Keratinocyte (primary cell): ENCODE results near the gene KREMEN1. TPM values are rescaled to one million over a fixed set of nuclear protein-coding genes. Genes with fewer than 3 reads are reported as not detected.

Experiments
- DNase-seq: peaks from one replicate; pipeline ENCODE4 v3.0.0-alpha.2; 2011; ENCODE audit warnings: low read depth, missing footprints, low spot score
- FAIRE-seq: peaks from 2 replicates; lab custom pipeline; 2011; peaks lifted over from hg19 to GRCh38; lab: Jason Lieb, UNC
- H2AFZ ChIP-seq: 2 replicates; pipeline ENCODE4 v1.6.0; 2012; ENCODE audit warnings: low read length, control low read depth, inconsistent platforms; ENCODE audit not compliant: control insufficient read depth
- H3K27ac ChIP-seq: 2 replicates; pipeline ENCODE4 v1.5.1; 2011; ENCODE audit warnings: low read length; ENCODE audit not compliant: control insufficient read depth, insufficient read depth
- H3K27me3 ChIP-seq: 3 replicates; pipeline ENCODE4 v1.6.0; 2011; ENCODE audit warnings: low read length; ENCODE audit not compliant: control insufficient read depth, insufficient read depth; ENCODE audit errors: extremely low read depth
- H3K36me3 ChIP-seq, 2 experiments: 2 replicates in 1 of 2; 3 replicates in 1 of 2; pipeline ENCODE4 v1.5.1; 2011; ENCODE audit warnings: low read length in 2 of 2, mild to moderate bottlenecking in 1 of 2; ENCODE audit not compliant: control insufficient read depth in 2 of 2, insufficient read depth in 2 of 2; ENCODE audit errors: extremely low read depth in 1 of 2
- H3K4me1 ChIP-seq: 3 replicates; pipeline ENCODE4 v1.5.1; 2011; ENCODE audit warnings: low read length; ENCODE audit not compliant: control insufficient read depth, insufficient read depth; ENCODE audit errors: extremely low read depth
- H3K4me2 ChIP-seq: 3 replicates; pipeline ENCODE4 v1.6.0; 2011; ENCODE audit warnings: low read depth, low read length; ENCODE audit not compliant: control insufficient read depth, insufficient read depth; ENCODE audit errors: extremely low read depth
- H3K4me3 ChIP-seq, 3 experiments: fragments of 200-600 bp in 1 of 3; sonication (generic) in 1 of 3; 2 replicates in 2 of 3; 3 replicates in 1 of 3; pipeline ENCODE4 v1.5.1; 2011 to 2016; ENCODE audit warnings: low read length in 3 of 3, mild to moderate bottlenecking in 3 of 3, control low read depth in 2 of 3, inconsistent platforms in 1 of 3, low read depth in 1 of 3, mixed read lengths in 1 of 3, mixed run types in 1 of 3, moderate library complexity in 1 of 3; ENCODE audit not compliant: control insufficient read depth in 2 of 3, insufficient read depth in 2 of 3; ENCODE audit errors: extremely low read depth in 1 of 3
- H3K79me2 ChIP-seq: 2 replicates; pipeline ENCODE4 v1.6.0; 2012; ENCODE audit warnings: low read length; ENCODE audit not compliant: control insufficient read depth, insufficient read depth
- H3K9ac ChIP-seq: 3 replicates; pipeline ENCODE4 v1.6.0; 2011; ENCODE audit warnings: low read length; ENCODE audit not compliant: control insufficient read depth, insufficient read depth; ENCODE audit errors: extremely low read depth
- H3K9me1 ChIP-seq: 3 replicates; pipeline ENCODE4 v1.6.0; 2011; ENCODE audit warnings: low read length; ENCODE audit not compliant: control insufficient read depth, insufficient read depth; ENCODE audit errors: extremely low read depth
- H3K9me3 ChIP-seq: 2 replicates; pipeline ENCODE4 v1.5.1; 2012; ENCODE audit warnings: low read depth, low read length; ENCODE audit not compliant: control insufficient read depth
- H4K20me1 ChIP-seq: 3 replicates; pipeline ENCODE4 v1.6.0; 2011; ENCODE audit warnings: low read length; ENCODE audit not compliant: control insufficient read depth, insufficient read depth; ENCODE audit errors: extremely low read depth
- EZH2 ChIP-seq: IDR thresholded peaks from one replicate; pipeline ENCODE4 v1.6.1; 2012; ENCODE audit warnings: inconsistent platforms, mild to moderate bottlenecking, low read length, moderate library complexity
- dilution Hi-C: fragments of 300-500 bp; cut with MboI; formaldehyde crosslinking; loops from one replicate; pipeline ENCODE4 v1.7.0; 2020; ENCODE audit warnings: low sequenced_read_pairs; ENCODE audit not compliant: extremely low pct_ligation_motif_present
- polyA minus RNA-seq, 3 experiments: library from RNA; depleted of rRNA, polyadenylated mRNA; stranded (reverse); fragments of >200 nt; gene quantifications; 1 replicate in 1 of 3; 2 replicates in 1 of 3; 3 replicates in 1 of 3; pipeline ENCODE4 v1.2.3, GENCODE V29; 2011
- polyA plus RNA-seq, 5 experiments: library from polyadenylated mRNA; depleted of rRNA in 3 of 5; stranded (reverse) in 3 of 5; stranded (forward) in 1 of 5; unstranded in 1 of 5; fragments of >200 nt; gene quantifications; 1 replicate in 1 of 5; 2 replicates in 3 of 5; 3 replicates in 1 of 5; pipeline versions ENCODE4 v1.2.1 to v1.2.3, GENCODE V29; 2011 to 2012; ENCODE audit warnings: missing spikeins in 2 of 5, low read depth in 1 of 5, low replicate concordance in 1 of 5
- TF ChIP-seq, protein P1 (sequence below), 3 experiments: IDR thresholded peaks in 1 of 3; conservative IDR thresholded peaks in 1 of 3; optimal IDR thresholded peaks in 1 of 3; 2 replicates in 2 of 3; 3 replicates in 1 of 3; pipeline versions ENCODE3 to v1.5.1; 2011; ENCODE audit warnings: low read length in 3 of 3, mild to moderate bottlenecking in 3 of 3, moderate library complexity in 2 of 3, control low read depth in 1 of 3, inconsistent platforms in 1 of 3; ENCODE audit not compliant: insufficient read depth in 2 of 3; ENCODE audit errors: extremely low read depth in 1 of 3

The KREMEN1 gene, protein sequence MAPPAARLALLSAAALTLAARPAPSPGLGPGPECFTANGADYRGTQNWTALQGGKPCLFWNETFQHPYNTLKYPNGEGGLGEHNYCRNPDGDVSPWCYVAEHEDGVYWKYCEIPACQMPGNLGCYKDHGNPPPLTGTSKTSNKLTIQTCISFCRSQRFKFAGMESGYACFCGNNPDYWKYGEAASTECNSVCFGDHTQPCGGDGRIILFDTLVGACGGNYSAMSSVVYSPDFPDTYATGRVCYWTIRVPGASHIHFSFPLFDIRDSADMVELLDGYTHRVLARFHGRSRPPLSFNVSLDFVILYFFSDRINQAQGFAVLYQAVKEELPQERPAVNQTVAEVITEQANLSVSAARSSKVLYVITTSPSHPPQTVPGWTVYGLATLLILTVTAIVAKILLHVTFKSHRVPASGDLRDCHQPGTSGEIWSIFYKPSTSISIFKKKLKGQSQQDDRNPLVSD
- polyA plus RNA-seq = 6.3 to 11.4 TPM (median 6.8 TPM) in 3 replicates
- 2.4 TPM for polyA plus RNA-seq (2011; ENCODE audit: low read depth)
- 5.2 and 7.8 TPM in 2 replicates for polyA plus RNA-seq (2011; cell fraction: cytosol; rRNA removed)
- polyA plus RNA-seq (2011; cell fraction: nucleus; rRNA removed) = 6.4 and 8.9 TPM in 2 replicates
- 6.2 and 13.2 TPM in 2 replicates for polyA plus RNA-seq (2012; ENCODE audit: low replicate concordance)
- 10.7 to 27.8 TPM (median 11.6 TPM) in 3 replicates for polyA minus RNA-seq
- polyA minus RNA-seq (2011; cell fraction: cytosol; rRNA and poly(A)+ RNA removed) = 7.3 TPM
- 5.4 and 9.7 TPM in 2 replicates for polyA minus RNA-seq (2011; cell fraction: nucleus; rRNA and poly(A)+ RNA removed)

DNA sequence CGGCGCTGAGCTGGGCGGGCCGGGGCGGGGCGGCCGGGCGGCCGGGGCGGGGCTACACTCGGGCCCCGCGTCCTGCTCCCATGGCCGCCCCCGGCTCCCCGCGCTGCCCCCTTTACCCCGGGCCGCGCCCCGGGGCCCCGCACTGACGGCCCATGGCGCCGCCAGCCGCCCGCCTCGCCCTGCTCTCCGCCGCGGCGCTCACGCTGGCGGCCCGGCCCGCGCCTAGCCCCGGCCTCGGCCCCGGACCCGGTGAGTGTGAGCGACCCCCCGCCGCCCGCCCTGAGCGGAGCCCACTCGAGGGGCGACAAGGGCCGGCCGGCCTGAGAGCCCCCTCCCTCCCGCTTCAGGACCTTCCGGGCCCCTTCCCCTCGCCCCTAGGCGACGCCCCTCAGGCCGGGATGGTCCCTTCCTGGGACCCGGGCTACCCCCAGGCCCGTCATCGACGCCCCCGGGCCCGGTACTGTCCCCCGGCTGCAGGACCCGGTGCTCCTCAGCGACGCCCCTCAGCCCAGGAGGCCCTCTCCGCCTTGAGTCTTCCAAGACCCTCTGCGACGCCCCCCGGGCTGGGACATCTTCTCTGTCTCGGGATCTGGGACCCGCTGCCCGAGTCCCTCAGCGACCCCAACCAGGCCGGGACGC lies at the start of gene KREMEN1:
TSS of gene KREMEN1 (plus strand) at position 57 of the 639 bp plus-strand sequence. CDS start at position 153, 96 bp downstream.
- no peak for TF ChIP-seq EZH2
- TF ChIP-seq, protein P1, sequence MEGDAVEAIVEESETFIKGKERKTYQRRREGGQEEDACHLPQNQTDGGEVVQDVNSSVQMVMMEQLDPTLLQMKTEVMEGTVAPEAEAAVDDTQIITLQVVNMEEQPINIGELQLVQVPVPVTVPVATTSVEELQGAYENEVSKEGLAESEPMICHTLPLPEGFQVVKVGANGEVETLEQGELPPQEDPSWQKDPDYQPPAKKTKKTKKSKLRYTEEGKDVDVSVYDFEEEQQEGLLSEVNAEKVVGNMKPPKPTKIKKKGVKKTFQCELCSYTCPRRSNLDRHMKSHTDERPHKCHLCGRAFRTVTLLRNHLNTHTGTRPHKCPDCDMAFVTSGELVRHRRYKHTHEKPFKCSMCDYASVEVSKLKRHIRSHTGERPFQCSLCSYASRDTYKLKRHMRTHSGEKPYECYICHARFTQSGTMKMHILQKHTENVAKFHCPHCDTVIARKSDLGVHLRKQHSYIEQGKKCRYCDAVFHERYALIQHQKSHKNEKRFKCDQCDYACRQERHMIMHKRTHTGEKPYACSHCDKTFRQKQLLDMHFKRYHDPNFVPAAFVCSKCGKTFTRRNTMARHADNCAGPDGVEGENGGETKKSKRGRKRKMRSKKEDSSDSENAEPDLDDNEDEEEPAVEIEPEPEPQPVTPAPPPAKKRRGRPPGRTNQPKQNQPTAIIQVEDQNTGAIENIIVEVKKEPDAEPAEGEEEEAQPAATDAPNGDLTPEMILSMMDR (optimal IDR thresholded peaks at IDR 0.05 in 1 of 3, IDR thresholded peaks at IDR 0.05 in 1 of 3, conservative IDR thresholded peaks at IDR 0.05 in 1 of 3; ENCODE audit: extremely low read depth in 1 of 3, insufficient read depth in 2 of 3, low read length in 3 of 3) = no peak
- Histone ChIP-seq H2AFZ (peak within 1 kb of the TSS; percentile 77), H3K36me3 (no peaks in the 10 kb centered on the region), H4K20me1 (no peaks in the 10 kb centered on the region), H3K9me3 (no peaks in the 10 kb centered on the region), H3K4me1 (peaks cover 25% of the 10 kb centered on the region), H3K9me1 (no peaks in the 10 kb centered on the region), H3K27ac (peak within 1 kb of the TSS; percentile 89), H3K4me2 (peak within 1 kb of the TSS; percentile 86), H3K9ac (peak within 1 kb of the TSS; percentile 76), H3K79me2 (no peaks in the 10 kb centered on the region), H3K4me3 (peak within 1 kb of the TSS; percentile 71 to 76 (median 74)), H3K27me3 (no peaks in the 10 kb centered on the region)
- dilution Hi-C loops = no loop called here
- FAIRE-seq = no peak
- no peak for DNase-seq

DNA sequence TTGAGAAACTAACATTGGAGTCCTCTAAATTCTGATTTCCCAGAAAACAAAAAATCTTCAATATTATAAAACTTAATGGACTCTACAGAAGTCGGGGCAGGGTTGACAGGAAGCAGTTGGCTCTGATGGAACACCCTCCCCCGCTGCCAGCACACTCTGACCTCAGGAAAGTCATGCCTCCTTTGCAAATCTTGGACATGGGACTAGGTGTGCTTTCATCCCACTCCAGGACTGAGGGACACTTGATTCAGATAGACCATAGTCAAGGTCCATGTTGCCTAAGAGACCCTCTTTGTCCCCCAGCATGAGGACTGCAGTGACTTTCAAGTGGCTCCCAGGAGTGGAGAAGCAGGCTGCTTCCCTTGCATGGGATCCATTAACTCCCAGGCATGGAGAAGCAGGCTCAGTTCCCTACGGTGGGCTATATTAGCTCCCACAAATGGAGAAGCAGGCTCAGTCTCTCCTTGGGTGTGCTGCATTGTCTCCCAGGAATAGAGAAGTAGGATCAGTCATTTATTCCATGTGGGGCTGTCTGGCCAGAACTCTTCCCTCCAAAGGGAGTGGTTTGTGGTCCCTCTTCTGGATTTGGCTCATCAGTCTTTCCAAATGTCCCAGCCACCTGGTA lies 49.6 kb upstream of the KREMEN1 start:
- dilution Hi-C loops = no loop called here
- no peak overlapping the region for H3K9ac ChIP-seq
- no peaks in the 10 kb centered on the region for H4K20me1 ChIP-seq
- no peak for TF ChIP-seq EZH2
- TF ChIP-seq, protein P1 (optimal IDR thresholded peaks at IDR 0.05 in 1 of 3, IDR thresholded peaks at IDR 0.05 in 1 of 3, conservative IDR thresholded peaks at IDR 0.05 in 1 of 3; ENCODE audit: extremely low read depth in 1 of 3, insufficient read depth in 2 of 3, low read length in 3 of 3) = no peak
- H3K4me1 ChIP-seq = no peaks in the 10 kb centered on the region
- H3K9me1 ChIP-seq = no peaks in the 10 kb centered on the region
- peaks cover 0 to 2% of the 10 kb centered on the region in 2 experiments for H3K36me3 ChIP-seq
- no peaks in the 10 kb centered on the region for H3K79me2 ChIP-seq
- no peaks in the 10 kb centered on the region for H3K27me3 ChIP-seq
- FAIRE-seq (no peak), DNase-seq (no peak)
- no peak overlapping the region for H3K4me3 ChIP-seq
- H3K27ac ChIP-seq = no peak overlapping the region
- no peak overlapping the region for H2AFZ ChIP-seq
- no peaks in the 10 kb centered on the region for H3K9me3 ChIP-seq
- no peak overlapping the region for H3K4me2 ChIP-seq
